ENCODE measurements around the gene GUSB. TPM values are rescaled to one million over a fixed set of nuclear protein-coding genes. Genes with fewer than 3 reads are reported as not detected.

GUSB gene
- total and polyA plus RNA-seq, 9 of the 15 experiments (the other 6 are each of a cell fraction or from before 2014, with no cell fraction given) = 22.7 to 102 (median 60.1) TPM

DNA sequence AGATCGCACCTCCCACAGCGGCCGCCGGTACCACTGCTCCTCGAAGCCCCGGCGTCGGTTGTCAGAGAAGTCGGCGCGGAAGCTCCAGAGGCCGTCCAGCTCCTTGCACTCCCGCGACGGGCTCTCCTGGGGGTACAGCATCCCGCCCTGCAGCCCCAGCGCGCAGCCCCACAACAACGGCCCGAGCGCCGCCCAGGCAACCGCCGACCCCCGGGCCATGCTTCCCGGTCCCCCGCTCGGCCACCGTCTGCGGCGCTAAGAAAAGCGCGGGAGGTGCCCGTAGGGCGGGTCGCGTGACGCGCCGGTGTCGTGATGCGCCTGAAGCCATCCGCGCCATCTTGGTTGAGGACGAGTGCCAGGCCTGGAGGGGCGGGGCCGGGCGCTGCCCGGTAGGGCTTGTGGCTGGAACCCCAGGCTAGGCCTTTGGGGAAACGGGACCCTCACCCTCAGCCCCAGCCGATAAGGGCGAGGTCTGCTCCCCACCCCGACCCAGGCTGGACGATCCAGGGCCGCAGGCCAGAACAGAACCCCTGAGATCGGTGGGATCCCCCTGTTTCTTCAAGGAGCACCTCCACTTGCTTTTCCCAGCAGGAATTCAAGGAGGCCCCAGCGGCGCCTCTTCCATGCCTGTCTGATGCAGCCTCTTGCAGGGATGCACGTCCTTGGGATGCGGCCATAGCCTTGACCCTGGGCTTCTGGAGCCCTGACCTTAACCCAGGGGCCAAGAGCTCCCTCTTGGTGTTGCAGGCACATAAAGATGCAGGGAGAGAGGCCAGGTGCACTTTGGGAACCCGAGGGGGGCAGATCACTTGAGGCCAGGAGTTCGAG is at the start of gene GUSB (continued):
- TF ChIP-seq, protein P1, sequence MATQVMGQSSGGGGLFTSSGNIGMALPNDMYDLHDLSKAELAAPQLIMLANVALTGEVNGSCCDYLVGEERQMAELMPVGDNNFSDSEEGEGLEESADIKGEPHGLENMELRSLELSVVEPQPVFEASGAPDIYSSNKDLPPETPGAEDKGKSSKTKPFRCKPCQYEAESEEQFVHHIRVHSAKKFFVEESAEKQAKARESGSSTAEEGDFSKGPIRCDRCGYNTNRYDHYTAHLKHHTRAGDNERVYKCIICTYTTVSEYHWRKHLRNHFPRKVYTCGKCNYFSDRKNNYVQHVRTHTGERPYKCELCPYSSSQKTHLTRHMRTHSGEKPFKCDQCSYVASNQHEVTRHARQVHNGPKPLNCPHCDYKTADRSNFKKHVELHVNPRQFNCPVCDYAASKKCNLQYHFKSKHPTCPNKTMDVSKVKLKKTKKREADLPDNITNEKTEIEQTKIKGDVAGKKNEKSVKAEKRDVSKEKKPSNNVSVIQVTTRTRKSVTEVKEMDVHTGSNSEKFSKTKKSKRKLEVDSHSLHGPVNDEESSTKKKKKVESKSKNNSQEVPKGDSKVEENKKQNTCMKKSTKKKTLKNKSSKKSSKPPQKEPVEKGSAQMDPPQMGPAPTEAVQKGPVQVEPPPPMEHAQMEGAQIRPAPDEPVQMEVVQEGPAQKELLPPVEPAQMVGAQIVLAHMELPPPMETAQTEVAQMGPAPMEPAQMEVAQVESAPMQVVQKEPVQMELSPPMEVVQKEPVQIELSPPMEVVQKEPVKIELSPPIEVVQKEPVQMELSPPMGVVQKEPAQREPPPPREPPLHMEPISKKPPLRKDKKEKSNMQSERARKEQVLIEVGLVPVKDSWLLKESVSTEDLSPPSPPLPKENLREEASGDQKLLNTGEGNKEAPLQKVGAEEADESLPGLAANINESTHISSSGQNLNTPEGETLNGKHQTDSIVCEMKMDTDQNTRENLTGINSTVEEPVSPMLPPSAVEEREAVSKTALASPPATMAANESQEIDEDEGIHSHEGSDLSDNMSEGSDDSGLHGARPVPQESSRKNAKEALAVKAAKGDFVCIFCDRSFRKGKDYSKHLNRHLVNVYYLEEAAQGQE (IDR thresholded peaks at IDR 0.05; ENCODE audit: borderline replicate concordance) = 0 out of 2 replicates have a peak, but pooled peaks have one; percentile 35
- TF ChIP-seq, protein P1 (CRISPR knock-in tag; IDR thresholded peaks at IDR 0.05; ENCODE audit: low read depth) = 0 out of 2 replicates have a peak, but pooled peaks have one; percentile 42
- TF ChIP-seq NCOA6 (IDR thresholded peaks at IDR 0.05) (peak; percentile 90), HNRNPH1 (optimal IDR thresholded peaks at IDR 0.05; ENCODE audit: low read depth, low read length) (no peak), CXXC5 (CRISPR knock-in tag; IDR thresholded peaks at IDR 0.05) (peak; percentile 99), MECOM (CRISPR knock-in tag; IDR thresholded peaks at IDR 0.05) (no peak), POLR2AphosphoS5 (IDR thresholded peaks at IDR 0.05; ENCODE audit: control insufficient read depth, insufficient read depth, low read depth, low read length) (peak; percentile 80), WHSC1 (IDR thresholded peaks at IDR 0.05; ENCODE audit: low read length) (no peak), MBD2 (IDR thresholded peaks at IDR 0.05; ENCODE audit: borderline replicate concordance, low read depth) (peak; percentile 96), CREM (IDR thresholded peaks at IDR 0.05; ENCODE audit: low read depth) (peak; percentile 99), HNRNPL (IDR thresholded peaks at IDR 0.05; ENCODE audit: low read depth, low read length) (peak; percentile 95), ZNF79 (CRISPR knock-in tag; IDR thresholded peaks at IDR 0.05; ENCODE audit: low read depth) (no peak), NFYB (IDR thresholded peaks at IDR 0.05; ENCODE audit: extremely low read depth, insufficient read length) (no peak), ZNF77 (CRISPR knock-in tag; IDR thresholded peaks at IDR 0.05) (no peak), LEF1 (IDR thresholded peaks at IDR 0.05) (no peak), TBP (optimal IDR thresholded peaks at IDR 0.05; ENCODE audit: low read depth, low read length) (peak; percentile 88), KLF13 (tag; IDR thresholded peaks at IDR 0.05; ENCODE audit: borderline replicate concordance, low read depth) (peak; percentile 65; the same call in 1 of the 2 replicates)
- TF ChIP-seq, protein P2, sequence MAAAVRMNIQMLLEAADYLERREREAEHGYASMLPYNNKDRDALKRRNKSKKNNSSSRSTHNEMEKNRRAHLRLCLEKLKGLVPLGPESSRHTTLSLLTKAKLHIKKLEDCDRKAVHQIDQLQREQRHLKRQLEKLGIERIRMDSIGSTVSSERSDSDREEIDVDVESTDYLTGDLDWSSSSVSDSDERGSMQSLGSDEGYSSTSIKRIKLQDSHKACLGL (CRISPR knock-in tag; IDR thresholded peaks at IDR 0.05; ENCODE audit: borderline replicate concordance, poor library complexity, severe bottlenecking) = peak; percentile 47
- TF ChIP-seq, protein P3, sequence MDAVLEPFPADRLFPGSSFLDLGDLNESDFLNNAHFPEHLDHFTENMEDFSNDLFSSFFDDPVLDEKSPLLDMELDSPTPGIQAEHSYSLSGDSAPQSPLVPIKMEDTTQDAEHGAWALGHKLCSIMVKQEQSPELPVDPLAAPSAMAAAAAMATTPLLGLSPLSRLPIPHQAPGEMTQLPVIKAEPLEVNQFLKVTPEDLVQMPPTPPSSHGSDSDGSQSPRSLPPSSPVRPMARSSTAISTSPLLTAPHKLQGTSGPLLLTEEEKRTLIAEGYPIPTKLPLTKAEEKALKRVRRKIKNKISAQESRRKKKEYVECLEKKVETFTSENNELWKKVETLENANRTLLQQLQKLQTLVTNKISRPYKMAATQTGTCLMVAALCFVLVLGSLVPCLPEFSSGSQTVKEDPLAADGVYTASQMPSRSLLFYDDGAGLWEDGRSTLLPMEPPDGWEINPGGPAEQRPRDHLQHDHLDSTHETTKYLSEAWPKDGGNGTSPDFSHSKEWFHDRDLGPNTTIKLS (IDR thresholded peaks at IDR 0.05; ENCODE audit: borderline replicate concordance, low read depth) = peak; percentile 84

Measured in K562 (cell line).